ENCODE data around the gene CSPG4. TPM values are rescaled to one million over a fixed set of nuclear protein-coding genes. Genes with fewer than 3 reads are reported as not detected.

CSPG4 gene
- total and polyA plus RNA-seq, 9 of the 15 experiments (the other 6 are each of a cell fraction or from before 2014, with no cell fraction given) = under 0.01 to 0.07 (median 0.04) TPM; not detected in 5

DNA sequence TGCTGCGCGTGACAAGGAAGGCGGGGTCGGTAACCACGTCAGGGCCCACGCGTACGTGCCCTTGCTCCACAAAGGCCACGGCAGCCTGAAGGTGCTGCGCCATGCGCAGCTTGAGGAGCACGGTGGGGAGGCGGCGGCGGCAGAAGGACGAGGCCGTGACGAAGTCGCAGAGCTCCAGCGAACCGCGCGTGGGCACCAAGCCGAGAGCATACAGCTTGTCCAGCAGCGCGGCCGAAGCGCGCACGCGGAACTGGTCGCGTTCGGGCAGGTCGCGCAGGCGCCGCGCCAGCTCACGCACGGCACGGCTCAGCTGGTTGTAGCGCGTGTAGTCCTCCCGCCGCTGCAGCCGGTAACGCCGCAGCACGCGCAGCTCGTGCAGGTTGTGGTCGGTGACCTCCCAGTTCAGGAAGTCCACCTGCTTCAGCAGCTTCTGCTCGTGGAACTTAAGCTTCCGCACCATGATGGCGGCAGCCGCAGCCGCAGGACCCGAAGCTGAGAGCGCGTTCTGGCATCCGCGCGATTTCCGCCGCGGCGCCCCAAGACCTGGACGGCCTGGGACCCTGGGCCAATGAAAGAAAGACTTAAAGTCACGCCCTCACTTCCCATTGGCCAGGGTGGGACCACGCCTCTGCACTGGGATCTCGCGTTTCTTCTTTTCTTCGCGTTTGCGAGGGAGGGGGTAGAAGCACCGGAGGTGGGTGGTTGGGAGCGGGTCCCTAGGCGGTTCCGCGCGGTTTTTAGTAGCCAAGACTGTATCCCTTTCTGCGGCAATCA is 72.8 kb downstream of the CSPG4 start, which contains the start of gene IMP3 (continued):
- TF ChIP-seq, protein P1, sequence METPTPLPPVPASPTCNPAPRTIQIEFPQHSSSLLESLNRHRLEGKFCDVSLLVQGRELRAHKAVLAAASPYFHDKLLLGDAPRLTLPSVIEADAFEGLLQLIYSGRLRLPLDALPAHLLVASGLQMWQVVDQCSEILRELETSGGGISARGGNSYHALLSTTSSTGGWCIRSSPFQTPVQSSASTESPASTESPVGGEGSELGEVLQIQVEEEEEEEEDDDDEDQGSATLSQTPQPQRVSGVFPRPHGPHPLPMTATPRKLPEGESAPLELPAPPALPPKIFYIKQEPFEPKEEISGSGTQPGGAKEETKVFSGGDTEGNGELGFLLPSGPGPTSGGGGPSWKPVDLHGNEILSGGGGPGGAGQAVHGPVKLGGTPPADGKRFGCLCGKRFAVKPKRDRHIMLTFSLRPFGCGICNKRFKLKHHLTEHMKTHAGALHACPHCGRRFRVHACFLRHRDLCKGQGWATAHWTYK (CRISPR knock-in tag; IDR thresholded peaks at IDR 0.05) = peak; percentile 91
- TF ChIP-seq KLF1 (tag; IDR thresholded peaks at IDR 0.05) = no peak
- no peak for TF ChIP-seq PRDM10 (IDR thresholded peaks at IDR 0.05; ENCODE audit: partially characterized antibody)
- TF ChIP-seq CCNT2 (IDR thresholded peaks at IDR 0.05; ENCODE audit: borderline replicate concordance, extremely low read depth, insufficient read length, low read depth, low read length) = peak; percentile 70
- TF ChIP-seq ZNF740 (CRISPR knock-in tag; IDR thresholded peaks at IDR 0.05) = 0 out of 2 replicates have a peak, but pooled peaks have one; percentile 54
- no peak for TF ChIP-seq ZNF740 (tag; IDR thresholded peaks at IDR 0.05)
- peak; percentile 52; the same call in 1 of the 2 replicates for TF ChIP-seq E2F1 (CRISPR knock-in tag; IDR thresholded peaks at IDR 0.05)
- TF ChIP-seq KLF16 (IDR thresholded peaks at IDR 0.05) = peak; percentile 68
- no peak for TF ChIP-seq CREB5 (CRISPR knock-in tag; IDR thresholded peaks at IDR 0.05)
- TF ChIP-seq ZNF551 (CRISPR knock-in tag; IDR thresholded peaks at IDR 0.05) = no peak
- TF ChIP-seq HNRNPLL (IDR thresholded peaks at IDR 0.05; ENCODE audit: low read depth, low read length, poor library complexity, severe bottlenecking) = peak; percentile 92
- TF ChIP-seq ARID4B (CRISPR knock-in tag; IDR thresholded peaks at IDR 0.05) = peak; percentile 98
